ENCODE data around the gene EDN3.
"Not testable (repeated sequence)": the region's sequence is repeated elsewhere in the genome, so short reads cannot be mapped to it uniquely, and the experiment has no call there.

EDN3 gene

DNA sequence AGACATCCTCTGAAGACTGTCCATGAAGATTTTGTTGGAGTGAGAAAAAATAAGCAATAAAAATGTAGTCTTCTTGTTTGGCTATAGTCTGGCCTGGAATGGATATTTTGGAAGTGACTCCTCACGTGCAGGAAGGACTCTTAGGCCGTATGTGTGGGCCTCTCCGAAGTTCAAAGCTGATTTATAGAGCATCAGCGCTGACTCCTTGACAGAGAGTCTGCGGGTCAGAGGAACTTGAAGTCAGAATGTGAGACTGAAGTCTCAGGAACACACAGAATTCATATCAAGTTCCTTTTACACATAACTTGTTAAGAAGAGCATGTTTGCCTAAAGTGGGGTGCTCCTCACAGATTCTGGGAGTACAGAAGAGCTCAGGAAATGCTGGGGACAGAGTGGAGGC, 36.1 kb downstream of the EDN3 start:
- DNase-seq (ENCODE audit: low read depth in 2 of 2) = no peak

DNA sequence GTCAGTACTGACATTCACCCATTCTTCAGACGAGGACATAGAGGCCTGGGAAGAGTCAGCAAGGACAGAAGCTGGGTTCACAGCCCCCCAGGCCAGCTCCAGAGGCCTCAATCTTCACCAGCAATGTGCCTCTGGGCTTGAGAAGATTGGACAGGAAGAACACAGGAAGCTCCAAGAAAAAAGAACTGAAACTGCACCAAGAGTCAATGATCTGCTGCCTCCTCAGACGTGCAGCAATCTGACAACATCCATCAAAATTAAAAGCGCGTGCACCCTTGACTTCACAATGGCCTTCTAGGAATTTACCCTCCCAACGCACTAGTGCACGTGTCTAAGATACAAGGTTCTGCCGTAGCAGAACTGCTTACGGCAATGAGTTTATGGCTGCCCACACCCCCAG, 38.0 kb downstream of the EDN3 start:
- not testable (repeated sequence) for DNase-seq (ENCODE audit: low read depth in 2 of 2)

- no peak for DNase-seq (ENCODE audit: low read depth in 2 of 2)
Measured at GRCh38 chr20:59340201-59340885, 39.9 kb downstream of the EDN3 start.

DNA sequence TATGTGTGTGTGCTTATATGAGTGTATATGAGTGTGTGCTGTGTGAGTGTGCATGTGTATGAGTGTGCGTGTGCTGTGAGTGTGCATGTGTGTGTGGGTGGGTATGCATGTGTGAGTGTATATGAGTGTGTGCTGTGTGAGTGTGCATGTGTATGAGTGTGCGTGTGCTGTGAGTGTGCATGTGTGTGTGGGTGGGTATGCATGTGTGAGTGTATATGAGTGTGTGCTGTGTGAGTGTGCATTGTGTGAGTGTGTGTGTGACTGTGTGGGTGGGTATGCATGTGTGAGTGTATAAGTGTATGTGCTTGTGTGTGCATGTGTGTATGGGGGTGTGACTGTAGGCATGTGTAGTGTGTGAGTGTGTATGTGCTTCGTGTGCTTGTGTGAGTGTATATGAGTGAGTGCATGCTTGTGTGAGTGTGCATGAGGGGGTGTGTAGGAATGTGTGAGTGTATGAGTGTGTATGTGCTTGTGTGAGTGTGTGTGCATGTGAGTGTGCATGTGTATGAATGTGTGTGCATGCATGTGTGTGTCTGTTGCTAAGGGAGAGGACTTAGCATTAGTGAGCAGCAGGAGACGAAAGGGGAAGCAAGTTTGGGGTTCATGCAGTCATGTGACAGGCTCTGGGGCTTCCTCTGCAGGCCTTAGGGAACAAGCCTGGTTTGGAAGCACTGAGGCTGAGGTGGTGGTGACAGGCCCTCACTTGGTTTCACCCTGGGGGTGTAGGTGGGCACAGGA, 41.0 kb downstream of the EDN3 start:
- not testable (repeated sequence) for DNase-seq (ENCODE audit: low read depth in 2 of 2)

GRCh38 chr20:59342023-59342957, 41.9 kb downstream of the EDN3 start:
- no peak for DNase-seq (ENCODE audit: low read depth in 2 of 2)

DNA sequence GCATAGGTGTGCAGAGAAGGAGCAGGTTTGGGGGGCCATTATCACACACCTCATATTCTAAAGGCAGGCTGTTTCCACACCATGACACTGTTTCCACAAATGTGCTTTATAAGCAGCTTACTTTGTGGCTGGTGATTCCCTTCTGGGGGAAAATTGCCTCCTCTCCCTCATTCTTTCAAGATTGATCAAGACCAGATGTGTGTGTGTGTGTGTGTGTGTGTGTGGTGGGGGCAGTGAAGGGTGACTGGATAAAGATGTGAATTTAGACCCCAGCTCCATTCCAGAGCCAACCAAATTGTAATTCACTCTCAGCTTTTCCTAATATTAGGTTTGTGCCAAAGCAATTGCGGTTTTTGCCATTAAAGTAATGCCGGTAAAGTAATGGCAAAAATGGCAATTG, 45.6 kb downstream of the EDN3 start:
- no peak for DNase-seq (ENCODE audit: low read depth in 2 of 2)

DNA sequence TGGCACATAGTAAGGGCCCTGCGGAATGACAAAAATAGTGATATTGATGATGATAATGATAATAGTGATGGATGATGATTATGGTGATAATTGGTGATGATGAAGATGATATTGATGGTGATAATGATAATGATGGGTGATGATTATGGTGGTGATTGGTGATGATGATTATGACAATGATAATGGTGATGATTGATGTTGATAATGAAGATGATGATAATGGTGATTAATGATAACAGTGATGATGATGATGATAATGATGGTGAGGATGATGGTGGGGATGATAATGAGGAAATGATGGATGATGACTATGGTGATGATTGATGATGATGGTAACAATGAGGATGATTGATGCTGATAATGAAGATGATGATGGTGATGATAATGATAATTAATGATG, 48.9 kb downstream of the EDN3 start:
- DNase-seq (ENCODE audit: low read depth in 2 of 2) = no peak

DNA sequence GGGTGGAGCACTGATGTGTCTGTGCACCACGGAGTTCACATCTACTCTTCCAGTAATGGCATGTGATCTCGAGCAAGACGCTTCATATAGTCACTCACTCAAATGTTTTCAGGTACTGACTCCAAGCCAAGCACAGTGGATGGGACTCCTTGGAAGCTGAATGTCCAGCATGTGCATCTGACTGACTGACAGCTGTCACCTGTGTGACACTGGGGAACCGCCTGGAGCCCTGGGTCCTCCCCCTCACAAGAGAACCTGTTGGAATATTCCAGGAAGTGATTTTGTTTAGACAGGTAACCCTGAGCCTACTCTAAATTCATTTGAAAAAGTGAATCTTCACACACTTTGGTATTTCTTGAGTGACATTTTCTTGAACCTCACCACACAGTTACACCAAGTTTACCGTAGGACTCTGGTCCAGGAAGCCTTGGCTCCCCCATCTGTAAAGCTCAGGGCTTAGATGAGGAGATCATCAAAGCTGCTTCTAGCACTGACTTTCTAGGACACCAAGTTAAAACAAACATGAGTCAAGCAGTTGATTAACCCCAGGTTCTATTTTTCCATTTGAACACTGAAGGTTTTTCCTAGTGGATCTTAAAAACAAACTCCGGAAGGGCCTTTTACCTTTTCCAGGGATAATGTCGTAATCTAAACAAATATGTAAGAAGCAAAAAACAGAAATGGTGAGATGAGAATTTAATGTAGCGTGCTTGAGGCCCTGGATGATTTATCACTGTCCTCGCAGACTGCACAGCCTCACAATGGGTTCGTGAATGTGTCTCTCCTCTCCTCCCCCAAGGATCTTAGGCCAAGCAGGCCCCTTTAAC, 50.1 kb downstream of the EDN3 start:
- DNase-seq (ENCODE audit: low read depth in 2 of 2) = no peak

- no peak for DNase-seq (ENCODE audit: low read depth in 2 of 2)
Measured at GRCh38 chr20:59351157-59352040, 51.0 kb downstream of the EDN3 start.

GRCh38 chr20:59352541-59352940, 52.1 kb downstream of the EDN3 start:
- no peak for DNase-seq (ENCODE audit: low read depth in 2 of 2)

- DNase-seq (ENCODE audit: low read depth in 2 of 2) = no peak
Measured at GRCh38 chr20:59352990-59353389, 52.6 kb downstream of the EDN3 start.

DNA sequence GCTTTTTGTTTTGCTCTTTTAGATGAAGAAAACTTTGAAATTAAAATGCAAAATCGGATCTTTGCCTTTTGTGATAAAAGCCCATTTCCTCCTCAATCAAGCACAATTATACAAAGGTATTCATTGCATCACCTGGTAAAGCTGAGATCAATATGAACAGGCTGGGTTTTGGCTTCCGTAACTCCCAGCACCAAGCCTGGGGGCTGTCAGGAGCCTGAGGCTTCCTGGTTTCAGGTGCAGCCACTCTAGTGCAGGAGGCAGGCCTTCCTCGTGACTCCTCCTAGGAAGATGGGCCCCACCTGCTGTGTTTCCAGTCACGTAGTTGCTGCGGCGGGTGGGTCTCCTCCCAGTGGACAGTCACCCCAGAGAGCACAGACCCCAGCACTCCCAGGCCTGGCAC, 54.0 kb downstream of the EDN3 start:
- DNase-seq (ENCODE audit: low read depth in 2 of 2) = no peak

- DNase-seq (ENCODE audit: low read depth in 2 of 2) = no peak
Measured at GRCh38 chr20:59355242-59355641, 54.8 kb downstream of the EDN3 start.

- DNase-seq (ENCODE audit: low read depth in 2 of 2) = no peak
Measured at GRCh38 chr20:59356662-59357165, 56.3 kb downstream of the EDN3 start.

GRCh38 chr20:59358793-59359192, 58.4 kb downstream of the EDN3 start:
- DNase-seq (ENCODE audit: low read depth in 2 of 2) = not testable (repeated sequence)

GRCh38 chr20:59359906-59360725, 59.7 kb downstream of the EDN3 start:
- no peak for DNase-seq (ENCODE audit: low read depth in 2 of 2)

GRCh38 chr20:59360934-59361333, 60.5 kb downstream of the EDN3 start:
- no peak for DNase-seq (ENCODE audit: low read depth in 2 of 2)

DNA sequence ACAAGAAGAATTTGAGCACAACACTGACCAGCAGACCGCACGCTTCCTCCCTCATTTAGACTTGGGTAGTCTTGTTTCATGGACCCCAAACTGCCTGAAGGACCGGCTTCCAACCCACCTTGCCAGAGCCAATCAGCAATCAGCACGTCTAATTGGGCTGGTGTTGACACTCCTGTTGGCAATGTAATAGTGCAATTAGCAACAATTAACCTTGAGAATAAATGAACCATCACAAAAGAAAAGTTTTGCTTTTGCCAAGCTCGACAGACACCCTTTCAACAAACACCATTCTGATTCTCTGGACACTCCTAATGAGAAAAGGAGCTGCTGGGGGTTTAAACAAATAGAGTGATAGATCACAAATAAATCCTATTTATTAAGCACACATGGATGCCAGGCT, 61.0 kb downstream of the EDN3 start:
- no peak for DNase-seq (ENCODE audit: low read depth in 2 of 2)

- no peak for DNase-seq (ENCODE audit: low read depth in 2 of 2)
Measured at GRCh38 chr20:59363101-59363500, 62.7 kb downstream of the EDN3 start.

Measured in stimulated activated CD8-positive, alpha-beta memory T cell treated with anti-CD3 and anti-CD28 coated beads, Interleukin-2, amount 100 ng/mL, for 1 hour (primary cell).